DND-41 (cell line): Measurements from ENCODE around the gene NT5C3A.

Source experiments
- EZH2 ChIP-seq: IDR thresholded peaks from 3 replicates; pipeline ENCODE4 v1.6.1; 2012; ENCODE audit warnings: borderline replicate concordance, low read depth, mild to moderate bottlenecking, moderate library complexity, low read length, inconsistent platforms; ENCODE audit not compliant: severe bottlenecking
- TF ChIP-seq, protein P1 (sequence below): IDR thresholded peaks from 2 replicates; pipeline ENCODE4 v1.5.1; 2012; ENCODE audit warnings: borderline replicate concordance, low read length, moderate library complexity, mild to moderate bottlenecking; ENCODE audit not compliant: poor library complexity, severe bottlenecking; ENCODE audit errors: extremely low read depth

DNA sequence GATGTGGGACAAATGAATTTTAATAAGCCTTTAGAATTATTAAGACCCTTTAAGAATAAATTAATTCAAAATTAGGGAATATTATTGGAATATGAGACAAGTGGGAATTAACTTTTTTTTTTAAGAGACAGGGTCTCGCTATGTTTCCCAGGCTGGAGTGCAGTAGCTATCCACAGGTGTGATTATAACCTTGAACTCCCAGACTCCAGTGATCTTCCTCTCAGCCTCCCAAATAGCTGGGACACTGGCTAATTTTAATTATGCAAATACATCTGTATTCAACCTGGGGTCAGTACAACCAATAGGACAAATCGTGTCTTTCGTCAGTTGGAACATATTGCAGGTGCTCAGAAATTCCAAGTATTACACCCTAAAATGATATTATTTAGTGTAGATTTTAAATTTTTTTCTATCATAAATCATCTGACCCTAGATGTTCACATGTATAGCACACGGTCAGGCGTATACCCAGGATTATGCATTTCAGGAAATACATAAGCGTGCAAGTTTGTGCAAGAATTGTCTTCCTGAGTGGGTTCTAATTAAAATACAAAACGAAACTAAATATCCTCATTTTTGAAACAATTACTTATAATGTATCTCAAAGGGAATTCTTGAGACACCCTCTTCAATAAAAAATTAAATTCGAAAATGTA is 1.2 kb downstream of the NT5C3A start:
- no peak for TF ChIP-seq EZH2
- TF ChIP-seq, protein P1, sequence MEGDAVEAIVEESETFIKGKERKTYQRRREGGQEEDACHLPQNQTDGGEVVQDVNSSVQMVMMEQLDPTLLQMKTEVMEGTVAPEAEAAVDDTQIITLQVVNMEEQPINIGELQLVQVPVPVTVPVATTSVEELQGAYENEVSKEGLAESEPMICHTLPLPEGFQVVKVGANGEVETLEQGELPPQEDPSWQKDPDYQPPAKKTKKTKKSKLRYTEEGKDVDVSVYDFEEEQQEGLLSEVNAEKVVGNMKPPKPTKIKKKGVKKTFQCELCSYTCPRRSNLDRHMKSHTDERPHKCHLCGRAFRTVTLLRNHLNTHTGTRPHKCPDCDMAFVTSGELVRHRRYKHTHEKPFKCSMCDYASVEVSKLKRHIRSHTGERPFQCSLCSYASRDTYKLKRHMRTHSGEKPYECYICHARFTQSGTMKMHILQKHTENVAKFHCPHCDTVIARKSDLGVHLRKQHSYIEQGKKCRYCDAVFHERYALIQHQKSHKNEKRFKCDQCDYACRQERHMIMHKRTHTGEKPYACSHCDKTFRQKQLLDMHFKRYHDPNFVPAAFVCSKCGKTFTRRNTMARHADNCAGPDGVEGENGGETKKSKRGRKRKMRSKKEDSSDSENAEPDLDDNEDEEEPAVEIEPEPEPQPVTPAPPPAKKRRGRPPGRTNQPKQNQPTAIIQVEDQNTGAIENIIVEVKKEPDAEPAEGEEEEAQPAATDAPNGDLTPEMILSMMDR: no peak
